IPS-20b (cell line): Measurements from ENCODE around the gene SESTD1.

ENCODE experiments used
- H3K27ac ChIP-seq: one replicate; pipeline ENCODE4 v1.5.1; 2013; ENCODE audit warnings: low read length
- H3K27me3 ChIP-seq: 2 replicates; pipeline ENCODE4 v1.6.1; 2013; ENCODE audit warnings: mild to moderate bottlenecking, low read length, inconsistent platforms; ENCODE audit not compliant: insufficient read depth
- H3K36me3 ChIP-seq: 2 replicates; pipeline ENCODE4 v1.6.1; 2013; ENCODE audit warnings: low read depth, mild to moderate bottlenecking, inconsistent platforms, low read length, moderate library complexity; ENCODE audit not compliant: insufficient read depth
- H3K4me1 ChIP-seq: 2 replicates; pipeline ENCODE4 v1.6.1; 2013; ENCODE audit warnings: mild to moderate bottlenecking, control low read depth, inconsistent platforms, low read length, moderate library complexity; ENCODE audit not compliant: insufficient read depth
- H3K4me3 ChIP-seq: 2 replicates; pipeline ENCODE4 v1.5.1; 2013; ENCODE audit warnings: mild to moderate bottlenecking, low read length, inconsistent platforms
- H3K9ac ChIP-seq: 2 replicates; pipeline ENCODE4 v1.6.1; 2013; ENCODE audit warnings: low read depth, mild to moderate bottlenecking, inconsistent platforms, low read length, moderate library complexity
- H3K9me3 ChIP-seq: 2 replicates; pipeline ENCODE4 v1.6.1; 2013; ENCODE audit warnings: mild to moderate bottlenecking, low read depth, low read length, inconsistent platforms; ENCODE audit not compliant: insufficient read depth

Gene SESTD1

DNA sequence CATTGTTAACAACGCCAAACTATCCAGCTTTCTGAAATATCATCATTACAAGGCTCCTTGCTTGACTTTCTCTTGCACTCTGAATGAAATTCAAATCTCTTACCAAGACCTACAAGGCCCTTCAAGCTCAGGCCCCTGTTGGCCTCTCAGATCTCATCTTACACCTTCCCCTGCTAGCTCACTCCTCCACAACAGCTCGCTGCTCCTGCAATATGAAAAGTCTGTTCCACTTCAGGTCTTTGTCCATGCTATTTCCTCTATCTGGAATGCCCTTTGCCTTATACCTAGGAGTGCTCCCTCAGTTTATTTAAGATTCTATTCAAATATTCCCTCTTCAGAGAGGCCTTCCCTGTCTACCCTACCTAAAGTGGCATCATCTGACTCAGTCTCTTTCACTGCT lies 91.7 kb downstream of the SESTD1 start:
- peaks cover 10% of the 10 kb centered on the region for H3K4me1 ChIP-seq
- no peak overlapping the region for H3K9ac ChIP-seq
- no peaks in the 10 kb centered on the region for H3K27me3 ChIP-seq
- no peak overlapping the region for H3K27ac ChIP-seq
- no peaks in the 10 kb centered on the region for H3K9me3 ChIP-seq
- H3K4me3 ChIP-seq, result no peak overlapping the region
- no peaks in the 10 kb centered on the region for H3K36me3 ChIP-seq

DNA sequence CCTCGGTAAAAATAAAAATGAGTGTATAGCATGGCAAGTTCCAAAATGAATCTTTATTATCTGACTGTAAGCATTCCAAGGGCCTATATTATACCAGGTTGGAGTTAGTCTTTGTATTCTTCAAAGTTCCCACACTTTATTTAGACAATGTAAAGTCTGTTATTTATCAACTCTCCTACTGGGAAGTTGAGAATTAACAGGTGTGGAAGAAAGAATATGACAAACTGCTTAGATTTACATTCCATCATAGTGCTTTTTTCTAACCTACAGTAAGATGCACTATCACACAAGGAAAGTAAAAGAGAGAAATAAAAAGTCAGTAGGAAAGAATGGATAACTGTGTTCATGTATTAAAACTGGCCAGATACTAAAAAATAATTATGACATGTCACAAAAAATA lies 93.3 kb downstream of the SESTD1 start:
- Histone ChIP-seq H3K9ac (no peak overlapping the region), H3K9me3 (no peaks in the 10 kb centered on the region), H3K4me3 (no peak overlapping the region), H3K4me1 (peaks cover 7% of the 10 kb centered on the region; the same call in 1 of the 2 replicates), H3K36me3 (no peaks in the 10 kb centered on the region), H3K27me3 (no peaks in the 10 kb centered on the region), H3K27ac (no peak overlapping the region)

DNA sequence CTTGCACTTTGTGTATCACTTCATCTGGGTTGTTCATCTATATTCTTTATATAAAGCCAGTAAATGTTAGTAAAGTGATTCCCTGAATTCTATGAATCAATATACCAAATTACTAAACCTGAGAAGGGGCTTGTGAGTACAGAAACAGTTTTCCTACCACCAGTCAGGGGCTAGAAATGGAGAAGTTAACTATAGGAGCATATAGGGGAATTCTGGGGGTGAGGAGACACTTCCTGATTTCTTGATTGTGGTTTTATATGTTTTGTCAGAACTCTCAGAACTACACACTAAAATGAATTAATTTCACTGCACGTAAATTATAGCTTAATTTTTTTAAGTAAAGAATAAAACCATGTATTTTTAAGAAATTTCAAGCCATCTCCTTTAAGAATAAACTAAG lies 93.7 kb downstream of the SESTD1 start:
- no peaks in the 10 kb centered on the region for H3K36me3 ChIP-seq
- no peaks in the 10 kb centered on the region for H3K9me3 ChIP-seq
- no peaks in the 10 kb centered on the region for H3K27me3 ChIP-seq
- no peak overlapping the region for H3K4me3 ChIP-seq
- H3K9ac ChIP-seq, result no peak overlapping the region
- peaks cover 12% of the 10 kb centered on the region; the same call in 1 of the 2 replicates for H3K4me1 ChIP-seq
- no peak overlapping the region for H3K27ac ChIP-seq

DNA sequence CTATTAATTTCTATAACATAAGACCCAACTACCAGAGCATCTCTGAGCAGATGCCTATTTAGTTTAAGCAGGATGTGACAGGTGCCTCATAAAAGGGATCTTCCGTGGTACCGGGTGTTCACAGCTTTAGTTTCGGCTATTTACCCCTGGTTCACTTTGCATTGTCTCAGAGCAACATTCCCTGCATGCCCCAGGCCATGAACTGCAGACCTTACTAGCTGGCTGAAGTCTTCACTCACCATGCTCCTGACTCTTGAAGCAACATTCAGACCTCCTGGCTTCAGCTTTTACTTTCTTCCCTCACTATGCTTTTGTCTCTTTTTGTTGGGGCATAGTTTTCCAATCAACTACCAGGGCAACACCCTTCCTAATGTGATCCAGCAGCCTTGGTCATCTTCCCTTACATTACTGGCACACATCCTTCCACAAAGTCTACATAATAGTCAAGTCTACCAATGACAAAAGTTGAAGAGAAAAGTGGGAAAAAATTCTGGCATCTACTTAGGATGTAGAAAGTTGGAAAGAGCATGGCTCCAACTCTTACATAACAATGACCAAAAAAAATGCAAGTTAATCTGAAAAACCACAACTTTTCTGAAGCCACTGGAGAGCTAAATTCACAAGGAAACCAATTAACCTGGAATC lies 99.2 kb downstream of the SESTD1 start:
- H3K9ac ChIP-seq, result no peak overlapping the region
- H3K9me3 ChIP-seq, result no peaks in the 10 kb centered on the region
- no peaks in the 10 kb centered on the region; the same call in 1 of the 2 replicates for H3K36me3 ChIP-seq
- no peaks in the 10 kb centered on the region for H3K27me3 ChIP-seq
- H3K4me3 ChIP-seq, result no peak overlapping the region
- H3K27ac ChIP-seq, result no peak overlapping the region
- H3K4me1 ChIP-seq, result peaks cover 13% of the 10 kb centered on the region; the same call in 1 of the 2 replicates

DNA sequence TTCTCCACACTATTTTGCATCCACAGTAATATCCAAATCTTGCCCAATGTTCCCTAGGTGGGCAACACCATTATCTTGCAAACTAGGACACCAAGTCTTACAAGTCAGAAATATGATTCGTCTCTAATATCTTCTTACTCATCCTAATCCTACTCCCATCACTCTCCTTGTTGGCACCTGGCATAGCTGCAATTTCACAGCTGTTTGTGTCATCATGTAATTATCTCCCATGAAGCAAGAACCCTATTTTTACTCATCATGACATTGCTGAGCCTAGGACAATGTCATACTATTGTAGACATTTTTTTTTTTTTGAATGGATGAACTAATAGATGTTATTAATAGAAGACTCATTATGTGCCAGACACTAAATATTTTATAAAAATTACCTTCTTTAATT lies 123.4 kb downstream of the SESTD1 start:
- Histone ChIP-seq H3K9ac (no peak overlapping the region), H3K4me3 (no peak overlapping the region), H3K4me1 (no peaks in the 10 kb centered on the region), H3K27ac (no peak overlapping the region), H3K36me3 (peaks cover 17% of the 10 kb centered on the region; the same call in 1 of the 2 replicates), H3K27me3 (no peaks in the 10 kb centered on the region), H3K9me3 (no peaks in the 10 kb centered on the region)

DNA sequence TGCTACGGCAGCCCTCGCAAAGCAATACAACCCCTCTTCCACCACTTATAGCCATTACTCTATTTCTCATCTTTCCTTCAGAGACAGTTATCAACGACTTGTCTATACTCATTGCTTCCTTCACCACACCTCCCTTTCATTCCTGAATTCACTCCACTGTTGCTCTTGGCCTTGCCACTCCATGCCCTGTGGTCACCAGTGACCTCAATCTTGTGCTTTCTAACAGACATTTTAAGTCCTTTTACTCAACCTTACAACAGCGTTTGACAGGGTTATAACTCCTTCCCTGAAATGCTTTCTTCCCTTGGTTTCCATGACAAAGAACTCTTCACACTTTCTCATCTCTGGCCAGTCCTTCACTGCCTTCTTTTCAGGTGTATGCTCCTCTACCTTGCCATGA lies 124.1 kb downstream of the SESTD1 start:
- Histone ChIP-seq H3K9me3 (no peaks in the 10 kb centered on the region), H3K27me3 (no peaks in the 10 kb centered on the region), H3K36me3 (peaks cover 17% of the 10 kb centered on the region; the same call in 1 of the 2 replicates), H3K9ac (no peak overlapping the region), H3K4me3 (no peak overlapping the region), H3K27ac (no peak overlapping the region), H3K4me1 (no peaks in the 10 kb centered on the region)

DNA sequence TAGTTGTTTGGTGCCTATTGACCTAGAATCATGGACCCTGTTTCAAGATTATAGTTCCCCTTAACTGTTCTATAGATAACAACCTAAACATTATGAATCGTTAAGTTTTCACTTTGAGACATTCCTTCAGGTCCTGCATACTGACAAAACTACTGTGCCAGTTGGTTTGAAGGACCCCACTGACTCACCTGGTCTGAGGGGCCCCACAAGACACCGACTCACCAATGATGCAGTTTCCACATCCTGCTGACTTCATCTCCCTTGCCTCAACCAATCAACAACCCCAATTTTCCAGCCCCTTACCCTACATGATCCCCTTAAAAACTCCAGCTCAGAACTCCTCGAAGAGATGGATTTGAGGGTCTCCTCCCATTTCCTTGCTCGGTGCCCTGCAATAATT lies 125.1 kb downstream of the SESTD1 start:
- no peaks in the 10 kb centered on the region for H3K4me1 ChIP-seq
- no peak overlapping the region for H3K9ac ChIP-seq
- peaks cover 17% of the 10 kb centered on the region; the same call in 1 of the 2 replicates for H3K36me3 ChIP-seq
- no peaks in the 10 kb centered on the region for H3K9me3 ChIP-seq
- no peaks in the 10 kb centered on the region for H3K27me3 ChIP-seq
- no peak overlapping the region for H3K27ac ChIP-seq
- no peak overlapping the region for H3K4me3 ChIP-seq

DNA sequence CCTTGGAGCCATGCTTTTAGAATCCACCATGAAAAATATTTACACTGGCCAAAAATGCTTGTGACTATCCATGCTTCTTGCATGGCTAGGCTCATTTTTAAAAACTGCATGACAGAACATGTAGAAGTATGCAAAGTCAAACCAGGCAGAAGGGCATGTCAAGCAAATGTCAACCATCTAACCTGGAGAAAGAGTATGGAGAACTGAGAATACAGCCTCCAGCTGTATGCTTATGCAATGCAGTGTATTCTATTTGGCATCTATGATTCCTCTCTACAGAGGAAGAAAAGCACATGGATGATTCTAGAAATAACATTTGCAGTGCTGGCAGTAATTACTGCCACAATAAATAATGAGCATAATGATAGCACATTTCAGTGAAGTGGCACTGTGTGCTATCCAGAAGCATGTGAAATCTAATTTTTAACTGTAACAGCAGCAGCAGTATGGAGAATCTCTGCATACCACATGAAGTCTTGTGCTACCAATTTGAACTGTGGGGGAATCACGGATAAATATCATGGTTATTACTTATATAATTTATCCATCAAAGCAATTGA lies 127.4 kb downstream of the SESTD1 start:
- Histone ChIP-seq H3K36me3 (peaks cover 17% of the 10 kb centered on the region; the same call in 1 of the 2 replicates), H3K27me3 (no peaks in the 10 kb centered on the region), H3K9me3 (no peaks in the 10 kb centered on the region), H3K4me3 (no peak overlapping the region), H3K27ac (no peak overlapping the region), H3K4me1 (no peaks in the 10 kb centered on the region), H3K9ac (no peak overlapping the region)

DNA sequence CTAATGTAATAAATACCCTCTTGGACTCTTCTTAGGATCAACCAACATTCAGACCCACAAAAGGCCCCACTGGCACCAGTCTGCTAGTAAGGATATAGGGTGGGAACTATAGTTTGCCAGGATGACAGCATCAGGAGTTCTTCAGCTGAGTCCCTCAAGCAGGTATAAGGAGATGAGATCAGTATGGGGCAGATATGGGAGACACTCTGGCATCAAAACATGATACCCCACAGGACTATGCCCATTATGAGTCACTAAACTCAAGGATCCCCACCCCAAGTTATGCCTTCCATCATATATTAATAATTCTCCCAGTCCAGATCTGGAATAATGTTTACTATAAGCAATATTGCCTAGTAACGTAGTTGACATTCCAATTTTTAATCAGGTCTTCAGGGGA lies 131.6 kb downstream of the SESTD1 start:
- H3K27me3 ChIP-seq, result no peaks in the 10 kb centered on the region
- H3K36me3 ChIP-seq, result no peaks in the 10 kb centered on the region
- H3K9me3 ChIP-seq, result no peaks in the 10 kb centered on the region
- H3K27ac ChIP-seq, result no peak overlapping the region
- no peak overlapping the region for H3K9ac ChIP-seq
- no peak overlapping the region for H3K4me3 ChIP-seq
- H3K4me1 ChIP-seq, result no peaks in the 10 kb centered on the region

DNA sequence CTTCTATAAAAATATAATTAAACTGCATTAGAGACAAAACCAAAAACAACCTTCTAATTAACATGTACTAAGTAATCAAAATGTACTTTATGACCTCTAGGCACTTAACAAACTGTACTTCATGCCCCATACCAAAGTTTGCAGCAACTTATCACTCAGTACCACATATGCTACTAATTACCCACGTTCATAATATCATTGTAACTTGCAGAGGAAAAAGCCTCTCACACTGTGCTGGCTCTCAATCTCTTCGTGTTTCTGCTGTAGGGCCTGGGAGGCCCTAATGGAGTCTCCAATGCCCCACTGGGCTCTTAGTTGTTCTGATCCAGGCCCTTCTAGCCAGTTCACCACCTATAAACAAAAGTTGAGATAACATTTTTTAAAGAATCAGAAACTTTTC lies 132.6 kb downstream of the SESTD1 start:
- Histone ChIP-seq H3K27me3 (no peaks in the 10 kb centered on the region), H3K36me3 (no peaks in the 10 kb centered on the region), H3K9ac (no peak overlapping the region), H3K27ac (no peak overlapping the region), H3K4me1 (no peaks in the 10 kb centered on the region), H3K9me3 (no peaks in the 10 kb centered on the region), H3K4me3 (no peak overlapping the region)

DNA sequence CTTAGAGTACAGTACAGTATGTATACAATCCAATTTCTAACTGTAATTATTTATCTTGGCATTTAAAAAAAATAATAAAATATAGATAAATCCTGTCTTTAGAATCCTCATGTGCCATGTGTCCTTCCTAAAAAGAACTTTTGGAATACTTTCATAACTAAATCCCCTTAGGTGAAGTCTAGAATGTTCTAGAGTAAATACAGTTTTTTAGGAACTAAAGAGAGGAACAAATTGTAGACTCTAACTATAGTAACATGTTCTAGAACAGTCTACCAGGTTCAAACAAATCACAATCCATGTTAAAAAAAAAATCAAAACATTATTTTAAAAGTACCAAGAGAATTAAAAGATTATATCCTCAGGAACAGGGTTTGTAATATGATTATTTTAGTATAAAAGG lies 134.1 kb downstream of the SESTD1 start:
- no peaks in the 10 kb centered on the region for H3K9me3 ChIP-seq
- no peaks in the 10 kb centered on the region for H3K4me1 ChIP-seq
- no peaks in the 10 kb centered on the region for H3K27me3 ChIP-seq
- no peaks in the 10 kb centered on the region for H3K36me3 ChIP-seq
- no peak overlapping the region for H3K9ac ChIP-seq
- H3K4me3 ChIP-seq, result no peak overlapping the region
- no peak overlapping the region for H3K27ac ChIP-seq

DNA sequence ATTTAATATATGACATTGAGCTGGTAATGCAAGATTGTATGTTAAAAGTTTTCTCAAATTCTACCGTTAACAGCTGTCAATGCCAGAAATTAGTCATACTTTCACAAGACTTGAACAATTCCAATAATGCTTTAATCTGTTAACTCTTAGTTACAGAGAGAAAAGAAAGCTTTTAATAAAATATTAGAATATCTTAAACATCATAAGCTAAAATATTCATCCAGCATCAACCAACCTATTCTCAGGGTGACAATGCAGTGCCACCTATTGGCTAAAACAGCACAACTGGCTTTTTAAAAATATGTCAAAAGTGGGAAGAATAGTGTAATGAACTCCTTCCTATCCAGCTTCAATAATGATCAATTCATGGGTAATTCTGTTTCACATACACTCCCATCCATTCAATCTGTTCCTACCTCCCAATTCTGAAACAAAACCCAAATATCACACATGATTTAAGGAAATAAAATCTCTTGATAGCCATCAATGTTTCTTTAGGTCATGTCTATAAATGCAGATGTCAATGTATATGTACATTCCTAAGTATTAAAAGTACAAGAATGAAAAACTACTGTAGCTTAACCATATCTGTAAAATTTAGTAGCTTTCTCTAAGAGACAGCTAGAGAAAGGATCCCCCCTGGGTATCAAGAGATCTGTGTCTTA lies 134.9 kb downstream of the SESTD1 start:
- Histone ChIP-seq H3K27ac (no peak overlapping the region), H3K9ac (no peak overlapping the region), H3K4me3 (no peak overlapping the region), H3K27me3 (no peaks in the 10 kb centered on the region), H3K36me3 (no peaks in the 10 kb centered on the region), H3K9me3 (no peaks in the 10 kb centered on the region), H3K4me1 (no peaks in the 10 kb centered on the region)
